Measurements from ENCODE around the gene NHLRC2.

NHLRC2 gene

DNA sequence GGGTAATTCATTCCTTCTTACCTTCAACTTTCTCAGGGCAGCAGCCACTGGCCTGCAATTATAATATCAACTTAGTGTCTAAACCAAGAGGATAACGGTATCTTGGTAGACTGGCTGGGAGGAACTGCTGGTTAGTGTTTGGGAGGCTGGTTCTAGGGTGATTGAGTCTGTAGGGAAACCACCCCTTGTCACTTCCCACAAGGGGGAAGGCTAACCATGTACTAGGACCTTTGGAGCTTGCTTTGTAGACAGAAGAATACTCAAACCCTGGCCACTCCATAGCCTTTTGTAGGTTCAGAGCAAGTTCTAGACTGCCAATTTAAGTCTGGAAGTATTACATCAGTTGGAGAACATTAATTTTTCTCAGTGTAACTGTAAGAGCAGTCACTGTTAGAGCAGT is 51.3 kb downstream of the NHLRC2 start:
- DNase-seq (ENCODE audit: extremely low spot score, insufficient read length, low read depth), result no peak
- no peak for FAIRE-seq

GRCh38 chr10:113907166-113907565 is 52.7 kb downstream of the NHLRC2 start:
- no peak for DNase-seq (ENCODE audit: extremely low spot score, insufficient read length, low read depth)
- FAIRE-seq, result no peak

DNA sequence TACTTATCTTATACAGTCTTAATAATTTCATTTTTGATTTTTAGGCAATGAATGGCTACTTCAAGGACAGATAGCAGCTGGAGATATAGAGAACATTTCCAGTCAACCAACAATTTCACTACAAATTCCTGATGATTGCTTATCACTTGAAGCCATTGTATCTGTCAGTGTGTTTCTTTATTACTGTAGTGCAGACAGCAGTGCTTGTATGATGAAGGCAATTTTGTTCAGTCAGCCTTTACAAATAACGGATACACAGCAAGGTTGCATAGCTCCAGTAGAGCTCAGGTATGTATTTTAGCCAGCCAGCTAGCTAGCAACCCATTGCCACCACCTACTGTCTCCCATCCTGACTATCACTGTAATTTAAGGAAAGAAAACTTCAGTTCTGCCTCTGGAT is 53.8 kb downstream of the NHLRC2 start:
- DNase-seq (ENCODE audit: extremely low spot score, insufficient read length, low read depth) (no peak), FAIRE-seq (no peak)

GRCh38 chr10:113911113-113911512 is 56.7 kb downstream of the NHLRC2 start:
- DNase-seq (ENCODE audit: extremely low spot score, insufficient read length, low read depth) (no peak), FAIRE-seq (no peak)

GRCh38 chr10:113911839-113912238 is 57.4 kb downstream of the NHLRC2 start:
- DNase-seq (ENCODE audit: extremely low spot score, insufficient read length, low read depth) (no peak), FAIRE-seq (no peak)

- FAIRE-seq (no peak), DNase-seq (ENCODE audit: extremely low spot score, insufficient read length, low read depth) (no peak)
Observed at GRCh38 chr10:113912582-113912981, 58.1 kb downstream of the NHLRC2 start.

DNA sequence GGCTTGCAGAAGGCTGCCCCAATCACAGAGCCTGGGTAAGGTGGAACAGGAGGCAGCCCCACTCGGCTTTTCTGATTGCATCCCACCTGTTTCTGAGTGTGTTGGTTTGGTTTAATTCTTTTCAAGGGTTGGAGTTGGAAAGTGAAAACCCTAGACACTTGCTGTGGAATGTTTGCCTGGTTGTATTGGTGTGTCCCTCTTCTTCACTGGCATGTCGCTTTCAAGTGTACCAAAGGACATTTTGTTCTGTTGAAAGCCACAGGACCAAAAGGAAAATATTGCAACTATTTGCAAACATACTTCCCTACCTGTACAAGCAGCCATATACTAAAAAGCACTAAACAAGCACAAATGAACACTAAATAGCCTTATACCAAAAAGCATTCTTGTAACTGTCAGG is 60.5 kb downstream of the NHLRC2 start:
- FAIRE-seq, result no peak

GRCh38 chr10:113915540-113915939 is 61.1 kb downstream of the NHLRC2 start:
- no peak for DNase-seq (ENCODE audit: extremely low spot score, insufficient read length, low read depth)
- no peak for FAIRE-seq

More for the DNA sequence above, 60.5 kb downstream of the NHLRC2 start:
- DNase-seq (ENCODE audit: extremely low spot score, insufficient read length, low read depth), result no peak

- DNase-seq (ENCODE audit: extremely low spot score, insufficient read length, low read depth) (no peak), FAIRE-seq (no peak)
Observed at GRCh38 chr10:113916053-113916452, 61.6 kb downstream of the NHLRC2 start.

DNA sequence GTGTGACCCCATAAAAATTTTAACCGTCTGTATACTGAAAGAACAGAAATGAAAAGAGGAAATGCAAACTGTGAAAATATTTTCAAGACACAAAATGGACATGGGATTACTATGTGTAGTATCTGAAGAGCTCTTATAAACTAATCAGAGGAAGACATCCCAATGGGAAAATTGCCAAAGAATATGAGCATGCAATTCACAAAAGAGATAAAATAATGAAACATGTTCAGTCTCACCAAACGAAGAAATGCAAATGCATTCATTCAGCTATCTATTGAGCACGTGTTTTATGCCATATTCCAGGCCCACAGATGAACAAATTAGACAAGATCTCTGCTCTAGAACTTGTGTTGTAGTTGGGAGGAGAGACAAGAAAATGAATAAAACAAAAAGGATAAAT is 63.2 kb downstream of the NHLRC2 start:
- FAIRE-seq, result no peak
- DNase-seq (ENCODE audit: extremely low spot score, insufficient read length, low read depth), result no peak

DNA sequence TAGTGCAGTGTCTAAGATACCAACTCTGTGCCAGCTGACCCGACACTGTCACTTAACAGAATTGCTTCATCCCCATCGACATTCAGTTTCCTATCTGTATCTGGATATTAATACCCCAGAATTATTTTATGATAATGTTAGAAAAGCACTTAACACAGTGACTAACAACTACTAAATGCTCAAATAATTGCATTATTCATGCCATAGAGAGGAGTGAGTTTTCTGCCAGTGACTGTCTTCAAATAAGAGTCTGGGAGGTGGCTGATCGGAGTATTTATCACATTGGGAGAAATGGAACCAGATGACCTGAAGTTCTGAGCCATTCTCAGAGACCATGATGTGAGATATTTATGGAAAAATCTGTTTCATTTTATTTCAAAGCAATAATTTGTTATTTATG is 65.7 kb downstream of the NHLRC2 start:
- FAIRE-seq (no peak), DNase-seq (ENCODE audit: extremely low spot score, insufficient read length, low read depth) (no peak)

GRCh38 chr10:113920875-113921274 is 66.4 kb downstream of the NHLRC2 start:
- no peak for DNase-seq (ENCODE audit: extremely low spot score, insufficient read length, low read depth)
- no peak for FAIRE-seq

- DNase-seq (ENCODE audit: extremely low spot score, insufficient read length, low read depth), result no peak
- no peak for FAIRE-seq
Observed at GRCh38 chr10:113921561-113922370, 67.3 kb downstream of the NHLRC2 start.

GRCh38 chr10:113922787-113923570 is 68.5 kb downstream of the NHLRC2 start:
- DNase-seq (ENCODE audit: extremely low spot score, insufficient read length, low read depth), result no peak
- no peak for FAIRE-seq

- DNase-seq (ENCODE audit: extremely low spot score, insufficient read length, low read depth) (no peak), FAIRE-seq (no peak)
Observed at GRCh38 chr10:113924186-113924585, 69.7 kb downstream of the NHLRC2 start.

- FAIRE-seq, result no peak
Observed at GRCh38 chr10:113924664-113925063, 70.2 kb downstream of the NHLRC2 start.

DNA sequence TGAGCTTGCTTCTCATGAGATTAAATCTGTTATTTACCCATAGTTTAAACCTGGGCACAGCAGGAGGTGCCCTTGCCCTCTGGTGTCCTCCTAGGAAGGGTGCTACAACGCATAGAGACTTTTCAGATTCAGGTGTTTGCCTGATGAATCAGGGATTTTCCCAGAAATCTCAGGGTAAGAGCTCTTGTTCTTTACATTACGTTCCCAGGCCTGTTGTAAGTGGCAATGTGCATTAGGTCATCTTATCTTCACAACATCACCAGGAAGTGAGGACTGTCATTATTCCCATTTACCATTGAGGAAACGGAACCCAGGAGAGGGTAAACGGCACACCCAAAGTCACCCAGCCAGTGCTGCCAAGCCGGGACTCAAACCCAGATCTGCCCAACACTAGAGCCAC is 73.0 kb downstream of the NHLRC2 start:
- FAIRE-seq (no peak), DNase-seq (ENCODE audit: extremely low spot score, insufficient read length, low read depth) (no peak)

More at GRCh38 chr10:113924664-113925063, 70.2 kb downstream of the NHLRC2 start:
- DNase-seq (ENCODE audit: extremely low spot score, insufficient read length, low read depth), result no peak

GRCh38 chr10:113928830-113929229 is 74.4 kb downstream of the NHLRC2 start:
- DNase-seq (ENCODE audit: extremely low spot score, insufficient read length, low read depth), result no peak
- FAIRE-seq, result no peak

- no peak for FAIRE-seq
Observed at GRCh38 chr10:113929522-113929921, 75.1 kb downstream of the NHLRC2 start.

DNA sequence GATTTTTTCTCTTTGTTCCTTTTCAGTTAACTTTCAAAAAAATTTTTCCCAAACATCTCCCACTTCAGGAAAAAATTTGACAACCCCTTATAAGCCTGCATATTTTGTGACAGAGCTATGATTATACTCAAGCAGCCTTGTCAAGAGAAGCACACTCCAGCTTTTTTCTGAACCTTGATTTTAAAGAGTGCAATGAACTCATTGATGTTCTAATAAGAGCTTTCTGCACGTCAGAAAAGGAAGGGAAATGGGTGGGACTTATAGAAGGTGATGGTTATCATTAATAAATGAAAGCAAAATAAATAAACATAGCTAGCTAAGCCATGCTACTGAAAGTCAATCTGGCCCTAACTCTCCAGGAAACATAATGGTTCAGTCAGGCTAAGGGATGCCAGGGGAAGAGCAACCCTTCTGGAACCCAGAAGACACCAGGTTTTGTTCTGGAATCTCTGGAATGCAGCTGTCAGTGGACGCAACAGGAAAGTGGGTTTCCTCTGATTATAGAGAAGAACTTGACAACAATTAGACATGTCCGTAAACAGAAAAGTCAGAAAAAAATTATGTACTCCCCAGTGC is 76.1 kb downstream of the NHLRC2 start:
- FAIRE-seq, result no peak

More at GRCh38 chr10:113929522-113929921, 75.1 kb downstream of the NHLRC2 start:
- DNase-seq (ENCODE audit: extremely low spot score, insufficient read length, low read depth), result no peak

DNA sequence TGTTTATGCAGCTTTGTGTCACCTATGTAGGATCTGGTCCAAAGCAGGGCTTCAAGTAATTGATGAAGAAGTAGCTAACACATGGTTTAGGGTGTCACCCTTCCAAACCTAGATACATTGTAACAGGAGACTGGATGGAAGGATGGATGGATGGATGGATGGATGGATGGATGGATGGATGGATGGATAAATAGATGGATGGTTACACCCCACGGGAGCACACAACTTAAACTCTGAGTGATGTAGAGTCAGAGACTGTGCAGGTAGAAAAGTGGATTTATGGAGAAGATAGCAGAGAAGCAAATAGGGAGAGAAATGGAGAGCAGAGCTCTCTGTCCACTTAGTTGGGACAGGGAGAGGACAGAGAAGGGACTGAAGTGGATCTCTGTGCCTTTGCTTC is 78.4 kb downstream of the NHLRC2 start:
- FAIRE-seq (no peak), DNase-seq (ENCODE audit: extremely low spot score, insufficient read length, low read depth) (no peak)

More for the DNA sequence above, 76.1 kb downstream of the NHLRC2 start:
- no peak for DNase-seq (ENCODE audit: extremely low spot score, insufficient read length, low read depth)
